Measurements from ENCODE around the gene UNC5B. TPM values are rescaled to one million over a fixed set of nuclear protein-coding genes. Genes with fewer than 3 reads are reported as not detected.
A peak's percentile ranks its signal among the peaks of the same experiment; 100 is the strongest.

Gene UNC5B
- total and polyA plus RNA-seq, 2 donors from 2014 or later: 5.5 to 22.6 TPM

GRCh38 chr10:71325267-71325666 is 112.9 kb downstream of the UNC5B start:
- FAIRE-seq (no peak), DNase-seq (no peak)
- no peak for TF ChIP-seq CTCF (IDR thresholded peaks at IDR 0.05; ENCODE audit: borderline replicate concordance, extremely low read depth, insufficient read depth)
- H3K4me3 ChIP-seq (ENCODE audit: low read length in 3 of 3): no peak overlapping the region
- H3K9me3 ChIP-seq (ENCODE audit: control insufficient read depth in 2 of 3, insufficient read depth in 1 of 3, low read length in 3 of 3): no peaks in the 10 kb centered on the region
- intact Hi-C loops (cut with DNase I): no loop called here
- no peaks in the 10 kb centered on the region for H3K36me3 ChIP-seq (ENCODE audit: control insufficient read depth in 2 of 3, insufficient read depth in 3 of 3, low read length in 3 of 3)
- peaks cover 0 to 4% (median 3%) of the 10 kb centered on the region in 3 donors for H3K4me1 ChIP-seq (ENCODE audit: control insufficient read depth in 2 of 3, insufficient read depth in 2 of 3, low read depth in 1 of 3, low read length in 3 of 3)
- no peaks in the 10 kb centered on the region for H3K27me3 ChIP-seq (ENCODE audit: control insufficient read depth, insufficient read depth, low read length)
- no peak overlapping the region for H3K27ac ChIP-seq (ENCODE audit: low read depth in 2 of 2, low read length in 2 of 2)
- H3K9ac ChIP-seq (ENCODE audit: low read length in 3 of 3): no peak overlapping the region

DNA sequence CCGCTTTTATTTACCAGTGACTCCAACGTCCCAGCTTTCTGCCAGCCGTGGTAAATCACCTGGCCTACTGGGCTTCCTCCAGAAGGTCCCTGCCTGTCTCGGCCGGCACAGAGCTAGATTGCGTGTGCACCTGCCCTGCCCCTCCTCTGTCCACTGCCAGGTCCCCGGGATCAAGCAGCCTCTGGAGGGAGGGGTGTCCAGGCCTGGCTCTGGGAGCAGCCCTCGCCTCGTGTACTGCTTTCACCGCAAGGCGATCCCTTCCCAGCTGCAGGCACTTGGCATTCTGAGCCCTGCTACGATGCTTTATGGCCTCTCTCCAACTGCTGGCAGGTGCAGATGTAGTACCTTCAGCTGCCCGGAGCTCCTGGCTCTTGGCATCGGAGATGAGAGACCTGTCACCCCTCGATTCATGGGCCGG is 114.1 kb downstream of the UNC5B start:
- no peaks in the 10 kb centered on the region for H3K27me3 ChIP-seq (ENCODE audit: control insufficient read depth, insufficient read depth, low read length)
- H3K9ac ChIP-seq (ENCODE audit: low read length in 3 of 3): no peak overlapping the region
- no peak for TF ChIP-seq CTCF (IDR thresholded peaks at IDR 0.05; ENCODE audit: borderline replicate concordance, extremely low read depth, insufficient read depth)
- no peaks in the 10 kb centered on the region for H3K9me3 ChIP-seq (ENCODE audit: control insufficient read depth in 2 of 3, insufficient read depth in 1 of 3, low read length in 3 of 3)
- peak in 3 of 5 donors; percentile 48 to 69 (median 55) for DNase-seq
- no peaks in the 10 kb centered on the region for H3K36me3 ChIP-seq (ENCODE audit: control insufficient read depth in 2 of 3, insufficient read depth in 3 of 3, low read length in 3 of 3)
- intact Hi-C loops (cut with DNase I): no loop called here
- peaks cover 0 to 2% (median 0%) of the 10 kb centered on the region in 3 donors for H3K4me1 ChIP-seq (ENCODE audit: control insufficient read depth in 2 of 3, insufficient read depth in 2 of 3, low read depth in 1 of 3, low read length in 3 of 3)
- H3K27ac ChIP-seq (ENCODE audit: low read depth in 2 of 2, low read length in 2 of 2): no peak overlapping the region
- no peak overlapping the region for H3K4me3 ChIP-seq (ENCODE audit: low read length in 3 of 3)
- FAIRE-seq: no peak

DNA sequence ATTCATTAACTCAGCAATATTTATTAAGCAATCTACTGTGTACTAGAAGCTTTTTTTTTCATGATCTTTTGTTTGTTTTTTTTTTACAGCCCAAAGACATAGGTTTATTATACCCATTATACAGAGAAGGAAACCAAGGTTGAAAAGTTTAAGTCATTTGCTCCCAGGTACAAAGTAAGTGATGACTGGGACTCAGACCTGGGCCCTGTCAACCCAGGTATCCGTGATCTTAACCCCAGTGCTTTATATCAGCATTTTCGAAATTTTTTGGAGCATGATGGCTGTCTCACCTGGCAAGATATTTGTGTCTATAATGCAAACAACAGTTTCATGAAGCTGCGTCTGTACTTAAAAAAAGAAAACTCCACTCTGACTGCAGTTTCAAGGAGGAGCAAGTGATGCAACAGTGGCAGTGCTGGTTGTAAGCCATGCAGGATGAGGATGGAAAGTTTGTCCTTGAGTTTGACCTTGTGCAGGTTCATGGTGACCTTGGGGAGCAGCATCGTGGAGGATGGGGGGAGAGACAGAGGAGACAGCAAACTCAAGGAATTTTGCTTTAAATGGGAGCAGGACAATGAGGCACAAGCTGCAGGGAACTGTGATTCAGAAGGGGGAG is 118.5 kb downstream of the UNC5B start:
- TF ChIP-seq CTCF (IDR thresholded peaks at IDR 0.05; ENCODE audit: borderline replicate concordance, extremely low read depth, insufficient read depth): no peak
- no peak overlapping the region for H3K27ac ChIP-seq (ENCODE audit: low read depth in 2 of 2, low read length in 2 of 2)
- H3K9me3 ChIP-seq (ENCODE audit: control insufficient read depth in 2 of 3, insufficient read depth in 1 of 3, low read length in 3 of 3): no peaks in the 10 kb centered on the region
- no peak overlapping the region for H3K4me3 ChIP-seq (ENCODE audit: low read length in 3 of 3)
- no peaks in the 10 kb centered on the region for H3K27me3 ChIP-seq (ENCODE audit: control insufficient read depth, insufficient read depth, low read length)
- peaks cover 0 to 15% (median 5%) of the 10 kb centered on the region in 3 donors for H3K4me1 ChIP-seq (ENCODE audit: control insufficient read depth in 2 of 3, insufficient read depth in 2 of 3, low read depth in 1 of 3, low read length in 3 of 3)
- no peak for DNase-seq
- H3K36me3 ChIP-seq (ENCODE audit: control insufficient read depth in 2 of 3, insufficient read depth in 3 of 3, low read length in 3 of 3): no peaks in the 10 kb centered on the region
- H3K9ac ChIP-seq (ENCODE audit: low read length in 3 of 3): no peak overlapping the region
- intact Hi-C loops (cut with DNase I): no loop called here
- FAIRE-seq: no peak

DNA sequence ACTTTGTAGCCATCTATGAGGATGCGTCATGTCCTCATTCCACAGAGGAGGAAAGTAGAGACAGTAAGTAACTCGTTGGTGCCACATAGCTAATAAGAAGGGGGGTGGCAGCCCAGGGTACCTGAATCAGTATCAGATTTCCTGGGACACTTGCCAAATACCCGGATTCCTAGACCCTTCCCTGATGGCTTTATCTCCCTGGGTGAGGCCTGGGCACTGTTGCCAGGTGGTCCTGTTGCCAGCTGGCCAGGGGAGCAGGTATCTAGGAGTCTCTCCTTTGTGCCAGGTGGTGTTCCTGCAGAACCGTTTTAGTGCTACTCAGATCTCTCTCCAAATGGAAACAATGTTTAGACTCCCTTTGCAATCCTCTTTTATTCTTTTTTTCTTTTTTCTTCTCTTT is 119.4 kb downstream of the UNC5B start:
- no peak overlapping the region for H3K9ac ChIP-seq (ENCODE audit: low read length in 3 of 3)
- FAIRE-seq (no peak), DNase-seq (no peak)
- intact Hi-C loops (cut with DNase I): no loop called here
- H3K9me3 ChIP-seq (ENCODE audit: control insufficient read depth in 2 of 3, insufficient read depth in 1 of 3, low read length in 3 of 3): no peaks in the 10 kb centered on the region
- H3K27me3 ChIP-seq (ENCODE audit: control insufficient read depth, insufficient read depth, low read length): no peaks in the 10 kb centered on the region
- H3K27ac ChIP-seq (ENCODE audit: low read depth in 2 of 2, low read length in 2 of 2): no peak overlapping the region
- H3K36me3 ChIP-seq (ENCODE audit: control insufficient read depth in 2 of 3, insufficient read depth in 3 of 3, low read length in 3 of 3): no peaks in the 10 kb centered on the region
- H3K4me3 ChIP-seq (ENCODE audit: low read length in 3 of 3): no peak overlapping the region
- peaks cover 4 to 21% (median 13%) of the 10 kb centered on the region in 3 donors for H3K4me1 ChIP-seq (ENCODE audit: control insufficient read depth in 2 of 3, insufficient read depth in 2 of 3, low read depth in 1 of 3, low read length in 3 of 3)
- TF ChIP-seq CTCF (IDR thresholded peaks at IDR 0.05; ENCODE audit: borderline replicate concordance, extremely low read depth, insufficient read depth): no peak

Measured in kidney (tissue), 14 donors.